ENCODE measurements around the gene NCAM2.

The NCAM2 gene

DNA sequence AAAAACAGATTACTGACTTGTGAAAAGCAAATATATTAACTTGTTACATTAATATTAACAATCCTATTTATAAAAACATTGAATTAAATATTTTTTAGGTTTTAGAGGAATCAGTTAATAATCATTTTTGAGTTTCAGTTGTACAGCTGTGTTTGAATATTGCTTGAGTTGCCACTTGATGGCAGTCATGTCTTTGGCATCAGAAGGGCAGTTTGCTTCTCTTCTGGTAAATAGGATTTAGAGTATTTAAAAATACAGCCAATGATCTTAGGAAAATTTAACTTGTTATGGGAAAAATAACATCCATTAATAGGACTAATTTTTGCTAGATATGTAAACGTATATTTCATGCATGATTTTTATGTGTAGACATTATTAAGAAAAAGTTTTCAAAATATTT lies 234.1 kb downstream of the NCAM2 start:
- H3K9me3 ChIP-seq (ENCODE audit: control insufficient read depth, low read depth, low read length) = no peaks in the 10 kb centered on the region
- no peak overlapping the region for H3K9ac ChIP-seq (ENCODE audit: low read length)
- no peak overlapping the region for H3K27ac ChIP-seq (ENCODE audit: low read length)
- H3K4me1 ChIP-seq (ENCODE audit: control insufficient read depth, low read depth, low read length) = no peaks in the 10 kb centered on the region
- no peaks in the 10 kb centered on the region for H3K36me3 ChIP-seq (ENCODE audit: control insufficient read depth, low read depth, low read length)
- H3K27me3 ChIP-seq (ENCODE audit: control insufficient read depth, insufficient read depth, low read length) = no peaks in the 10 kb centered on the region
- H3K4me3 ChIP-seq (ENCODE audit: low read length) = no peak overlapping the region

DNA sequence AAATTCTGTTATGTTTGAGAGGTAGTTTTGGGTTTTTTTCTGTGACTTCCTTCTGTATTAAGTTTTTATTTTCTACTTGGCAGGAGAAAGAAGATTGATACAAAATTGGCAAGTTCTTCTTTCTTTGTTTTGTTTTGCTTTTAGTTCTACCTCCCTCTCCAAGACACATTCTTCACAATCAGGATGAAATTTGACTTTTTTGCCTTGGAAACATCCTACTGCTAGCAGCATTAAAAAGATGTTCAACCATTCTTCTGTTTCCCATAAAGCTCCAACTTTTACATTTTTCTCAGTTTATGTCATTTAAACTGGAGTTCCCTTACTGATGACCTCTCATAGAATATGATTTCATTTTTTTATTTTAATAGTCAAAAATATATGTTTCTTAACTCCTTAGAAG lies 234.8 kb downstream of the NCAM2 start:
- H3K27ac ChIP-seq (ENCODE audit: low read length) = no peak overlapping the region
- no peaks in the 10 kb centered on the region for H3K9me3 ChIP-seq (ENCODE audit: control insufficient read depth, low read depth, low read length)
- H3K27me3 ChIP-seq (ENCODE audit: control insufficient read depth, insufficient read depth, low read length) = no peaks in the 10 kb centered on the region
- H3K36me3 ChIP-seq (ENCODE audit: control insufficient read depth, low read depth, low read length) = no peaks in the 10 kb centered on the region
- H3K9ac ChIP-seq (ENCODE audit: low read length) = no peak overlapping the region
- H3K4me1 ChIP-seq (ENCODE audit: control insufficient read depth, low read depth, low read length) = no peaks in the 10 kb centered on the region
- H3K4me3 ChIP-seq (ENCODE audit: low read length) = no peak overlapping the region

DNA sequence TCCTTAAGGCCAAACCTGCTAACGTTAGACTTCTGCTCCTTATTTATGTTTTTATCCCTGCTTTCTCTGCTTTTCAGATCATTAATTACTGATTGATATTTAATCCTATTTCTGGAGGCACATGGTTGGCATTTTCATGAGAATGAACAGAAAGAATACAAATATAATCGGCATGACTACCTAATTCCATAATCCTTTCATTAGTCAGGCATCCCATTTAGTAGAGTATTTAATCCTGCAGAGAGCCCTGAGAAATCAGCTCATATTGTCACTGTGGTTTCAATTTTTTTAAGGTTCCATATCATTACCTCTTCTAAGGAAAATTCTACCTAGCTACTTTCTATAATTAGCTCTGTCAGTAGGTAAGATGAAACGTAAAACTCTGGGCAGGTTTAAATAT lies 238.8 kb downstream of the NCAM2 start:
- Histone ChIP-seq H3K4me3 (ENCODE audit: low read length) (no peak overlapping the region), H3K9ac (ENCODE audit: low read length) (no peak overlapping the region), H3K27me3 (ENCODE audit: control insufficient read depth, insufficient read depth, low read length) (no peaks in the 10 kb centered on the region), H3K4me1 (ENCODE audit: control insufficient read depth, low read depth, low read length) (no peaks in the 10 kb centered on the region), H3K36me3 (ENCODE audit: control insufficient read depth, low read depth, low read length) (no peaks in the 10 kb centered on the region), H3K9me3 (ENCODE audit: control insufficient read depth, low read depth, low read length) (no peaks in the 10 kb centered on the region), H3K27ac (ENCODE audit: low read length) (no peak overlapping the region)

DNA sequence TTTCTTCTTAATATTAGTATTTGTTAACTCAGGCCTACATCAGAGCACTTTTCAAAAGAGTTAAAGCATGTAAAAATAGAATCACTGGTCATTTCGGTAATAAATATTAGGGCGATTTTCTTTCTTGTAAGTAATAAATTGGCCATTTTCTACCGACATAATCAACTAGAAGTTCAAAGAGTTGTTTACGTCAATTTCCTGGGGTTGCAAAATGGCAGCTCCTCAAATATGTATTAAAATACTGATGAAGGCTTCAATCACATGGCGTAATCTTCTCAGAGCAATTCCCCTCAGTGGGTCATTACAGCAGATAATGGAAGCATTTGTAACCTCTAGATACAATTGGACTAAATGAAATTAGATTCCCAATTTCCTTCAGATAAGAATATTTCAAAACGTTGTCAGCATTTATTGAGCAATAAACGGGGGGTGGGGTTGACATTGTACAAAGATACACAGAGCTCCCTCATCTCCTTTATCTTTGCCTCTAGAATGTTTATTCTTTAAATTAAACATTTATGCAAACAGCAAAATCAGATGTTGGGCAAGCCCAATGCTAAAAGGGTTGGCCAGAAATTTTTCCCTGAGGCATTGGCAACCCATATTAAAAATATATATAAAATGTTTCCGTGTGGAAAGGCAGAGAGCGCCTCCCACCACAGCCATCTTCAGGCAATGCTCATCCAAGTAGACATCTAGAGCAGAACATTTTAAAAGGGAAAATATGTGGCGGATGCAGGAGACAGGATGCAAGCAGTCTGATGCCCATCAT lies 240.6 kb downstream of the NCAM2 start:
- Histone ChIP-seq H3K9me3 (ENCODE audit: control insufficient read depth, low read depth, low read length) (no peaks in the 10 kb centered on the region), H3K36me3 (ENCODE audit: control insufficient read depth, low read depth, low read length) (no peaks in the 10 kb centered on the region), H3K4me1 (ENCODE audit: control insufficient read depth, low read depth, low read length) (no peaks in the 10 kb centered on the region), H3K27me3 (ENCODE audit: control insufficient read depth, insufficient read depth, low read length) (no peaks in the 10 kb centered on the region), H3K9ac (ENCODE audit: low read length) (no peak overlapping the region), H3K4me3 (ENCODE audit: low read length) (no peak overlapping the region), H3K27ac (ENCODE audit: low read length) (no peak overlapping the region)

DNA sequence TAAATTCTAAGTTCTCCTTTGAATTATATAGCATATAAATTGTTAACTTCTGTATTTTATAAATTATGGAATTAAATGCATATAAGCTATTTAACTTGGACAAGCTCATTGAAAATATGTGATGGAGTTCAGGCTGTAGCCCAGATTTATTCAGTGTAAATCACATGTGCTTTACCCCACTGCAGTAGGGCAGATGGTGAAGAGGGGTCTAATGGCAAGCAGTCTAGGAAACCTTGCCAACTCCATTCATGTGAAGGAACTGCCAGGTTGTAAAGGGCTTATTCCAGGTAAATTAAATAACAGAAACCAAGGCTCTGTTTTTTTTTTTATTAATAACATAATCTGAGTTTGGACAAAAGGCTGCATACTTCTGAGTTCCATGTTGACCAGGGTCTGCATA lies 243.2 kb downstream of the NCAM2 start:
- H3K27me3 ChIP-seq (ENCODE audit: control insufficient read depth, insufficient read depth, low read length) = no peaks in the 10 kb centered on the region
- no peaks in the 10 kb centered on the region for H3K9me3 ChIP-seq (ENCODE audit: control insufficient read depth, low read depth, low read length)

DNA sequence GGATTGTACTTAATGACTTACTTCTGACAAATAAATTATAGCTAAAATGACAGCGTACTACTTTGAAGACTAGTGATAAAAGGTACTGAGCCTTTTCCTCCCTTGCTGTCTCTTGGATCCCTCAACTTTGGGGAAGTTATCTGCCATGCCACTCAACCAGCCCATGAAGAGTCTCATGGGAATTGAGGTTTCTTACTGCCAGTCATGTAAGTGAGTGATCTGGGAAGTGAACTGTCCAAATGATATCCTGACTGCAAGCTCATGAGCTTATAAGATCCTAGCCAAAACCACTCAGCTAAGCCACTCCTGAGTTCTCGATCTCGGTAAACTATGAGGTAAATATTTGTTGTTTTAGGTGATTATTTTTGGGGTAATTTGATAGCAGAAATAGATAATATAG lies 247.8 kb downstream of the NCAM2 start:
- H3K9ac ChIP-seq (ENCODE audit: low read length) = no peak overlapping the region
- H3K27me3 ChIP-seq (ENCODE audit: control insufficient read depth, insufficient read depth, low read length) = no peaks in the 10 kb centered on the region
- no peak overlapping the region for H3K27ac ChIP-seq (ENCODE audit: low read length)
- no peaks in the 10 kb centered on the region for H3K9me3 ChIP-seq (ENCODE audit: control insufficient read depth, low read depth, low read length)
- H3K4me3 ChIP-seq (ENCODE audit: low read length) = no peak overlapping the region
- H3K4me1 ChIP-seq (ENCODE audit: control insufficient read depth, low read depth, low read length) = no peaks in the 10 kb centered on the region
- no peaks in the 10 kb centered on the region for H3K36me3 ChIP-seq (ENCODE audit: control insufficient read depth, low read depth, low read length)

More for the DNA sequence above, 243.2 kb downstream of the NCAM2 start:
- Histone ChIP-seq H3K27ac (ENCODE audit: low read length) (no peak overlapping the region), H3K4me3 (ENCODE audit: low read length) (no peak overlapping the region), H3K9ac (ENCODE audit: low read length) (no peak overlapping the region), H3K36me3 (ENCODE audit: control insufficient read depth, low read depth, low read length) (no peaks in the 10 kb centered on the region), H3K4me1 (ENCODE audit: control insufficient read depth, low read depth, low read length) (no peaks in the 10 kb centered on the region)

DNA sequence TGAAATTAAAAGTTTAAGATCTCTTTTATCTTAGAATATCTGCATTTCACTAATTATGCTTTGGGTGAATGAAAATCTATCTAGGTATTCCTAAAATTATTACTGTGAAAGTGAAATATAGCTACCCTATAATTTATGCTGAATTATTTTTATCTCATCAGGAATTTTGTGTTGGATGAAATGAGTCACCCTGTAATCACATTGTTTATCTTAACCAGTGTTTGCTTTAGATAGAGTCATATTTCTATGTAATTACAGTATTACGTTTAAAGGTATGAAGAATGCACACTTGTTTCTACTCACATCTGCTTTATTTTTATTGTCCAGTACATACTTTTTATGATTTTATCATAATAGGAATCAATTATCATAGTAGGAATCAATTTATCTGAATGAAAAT lies 249.2 kb downstream of the NCAM2 start:
- Histone ChIP-seq H3K9me3 (ENCODE audit: control insufficient read depth, low read depth, low read length) (no peaks in the 10 kb centered on the region), H3K4me3 (ENCODE audit: low read length) (no peak overlapping the region), H3K9ac (ENCODE audit: low read length) (no peak overlapping the region), H3K27me3 (ENCODE audit: control insufficient read depth, insufficient read depth, low read length) (no peaks in the 10 kb centered on the region), H3K4me1 (ENCODE audit: control insufficient read depth, low read depth, low read length) (no peaks in the 10 kb centered on the region), H3K27ac (ENCODE audit: low read length) (no peak overlapping the region), H3K36me3 (ENCODE audit: control insufficient read depth, low read depth, low read length) (no peaks in the 10 kb centered on the region)

DNA sequence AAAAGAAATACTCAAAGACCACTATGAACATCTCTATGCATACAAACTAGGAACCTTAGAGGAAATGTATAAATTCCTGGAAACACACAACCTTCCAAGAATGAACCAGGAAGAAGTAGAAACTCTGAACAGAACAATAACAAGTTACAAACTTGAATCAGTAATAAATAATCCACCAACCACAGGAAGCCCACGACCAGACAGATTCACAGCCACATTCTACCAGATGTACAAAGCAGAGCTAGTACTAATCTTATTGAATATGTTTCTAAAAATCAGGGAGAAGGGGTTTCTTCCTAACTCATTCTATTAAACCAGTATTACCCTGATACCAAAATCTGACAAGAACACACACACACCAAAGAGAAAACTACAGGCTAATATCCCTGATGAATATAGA lies 263.8 kb downstream of the NCAM2 start:
- Histone ChIP-seq H3K36me3 (ENCODE audit: control insufficient read depth, low read depth, low read length) (no peaks in the 10 kb centered on the region), H3K9me3 (ENCODE audit: control insufficient read depth, low read depth, low read length) (no peaks in the 10 kb centered on the region), H3K27ac (ENCODE audit: low read length) (no peak overlapping the region), H3K4me1 (ENCODE audit: control insufficient read depth, low read depth, low read length) (no peaks in the 10 kb centered on the region), H3K4me3 (ENCODE audit: low read length) (no peak overlapping the region), H3K27me3 (ENCODE audit: control insufficient read depth, insufficient read depth, low read length) (no peaks in the 10 kb centered on the region), H3K9ac (ENCODE audit: low read length) (no peak overlapping the region)

DNA sequence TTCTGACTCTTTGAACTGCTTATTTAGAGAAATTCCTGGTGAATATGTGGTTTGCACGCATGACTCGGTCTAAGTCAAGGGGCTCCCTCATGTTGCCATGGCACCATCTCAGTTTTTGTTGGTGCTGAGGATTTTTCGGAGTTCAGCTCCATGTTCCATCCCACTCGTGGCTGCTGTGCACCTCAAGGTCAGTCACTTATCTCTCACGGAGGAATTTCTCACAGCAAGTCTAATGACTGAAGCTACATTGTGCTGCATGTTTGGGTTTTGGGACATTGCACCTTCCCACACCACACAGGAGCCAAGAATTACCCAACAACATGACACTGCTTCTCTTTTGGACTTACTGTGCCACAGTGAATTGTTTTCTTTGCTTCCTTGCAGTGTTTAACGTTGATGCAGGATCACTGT lies 269.9 kb downstream of the NCAM2 start:
- no peaks in the 10 kb centered on the region for H3K36me3 ChIP-seq (ENCODE audit: control insufficient read depth, low read depth, low read length)
- no peaks in the 10 kb centered on the region for H3K4me1 ChIP-seq (ENCODE audit: control insufficient read depth, low read depth, low read length)
- no peak overlapping the region for H3K27ac ChIP-seq (ENCODE audit: low read length)
- H3K9ac ChIP-seq (ENCODE audit: low read length) = no peak overlapping the region
- no peaks in the 10 kb centered on the region for H3K27me3 ChIP-seq (ENCODE audit: control insufficient read depth, insufficient read depth, low read length)
- H3K4me3 ChIP-seq (ENCODE audit: low read length) = no peak overlapping the region
- no peaks in the 10 kb centered on the region for H3K9me3 ChIP-seq (ENCODE audit: control insufficient read depth, low read depth, low read length)

DNA sequence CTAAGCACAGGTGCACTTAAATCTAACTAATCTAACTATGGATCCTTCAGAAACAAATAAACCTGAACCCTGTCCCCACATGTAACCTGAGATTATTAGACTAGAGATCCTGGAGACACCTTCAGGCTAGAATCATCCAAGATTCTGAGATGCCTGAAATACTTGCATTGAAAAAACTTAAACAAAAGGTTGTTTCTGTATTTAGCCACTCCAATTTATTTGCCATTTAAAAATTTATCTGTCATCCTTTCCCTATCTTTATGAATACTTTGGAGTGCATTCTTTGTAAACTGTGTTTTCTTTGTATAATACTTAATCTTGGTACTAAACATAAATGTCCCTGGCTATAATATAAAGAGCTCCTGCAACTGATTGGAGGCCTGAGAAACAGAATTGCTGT lies 270.7 kb downstream of the NCAM2 start:
- Histone ChIP-seq H3K36me3 (ENCODE audit: control insufficient read depth, low read depth, low read length) (no peaks in the 10 kb centered on the region), H3K27ac (ENCODE audit: low read length) (no peak overlapping the region), H3K27me3 (ENCODE audit: control insufficient read depth, insufficient read depth, low read length) (no peaks in the 10 kb centered on the region), H3K9me3 (ENCODE audit: control insufficient read depth, low read depth, low read length) (no peaks in the 10 kb centered on the region), H3K4me1 (ENCODE audit: control insufficient read depth, low read depth, low read length) (no peaks in the 10 kb centered on the region), H3K9ac (ENCODE audit: low read length) (no peak overlapping the region), H3K4me3 (ENCODE audit: low read length) (no peak overlapping the region)

DNA sequence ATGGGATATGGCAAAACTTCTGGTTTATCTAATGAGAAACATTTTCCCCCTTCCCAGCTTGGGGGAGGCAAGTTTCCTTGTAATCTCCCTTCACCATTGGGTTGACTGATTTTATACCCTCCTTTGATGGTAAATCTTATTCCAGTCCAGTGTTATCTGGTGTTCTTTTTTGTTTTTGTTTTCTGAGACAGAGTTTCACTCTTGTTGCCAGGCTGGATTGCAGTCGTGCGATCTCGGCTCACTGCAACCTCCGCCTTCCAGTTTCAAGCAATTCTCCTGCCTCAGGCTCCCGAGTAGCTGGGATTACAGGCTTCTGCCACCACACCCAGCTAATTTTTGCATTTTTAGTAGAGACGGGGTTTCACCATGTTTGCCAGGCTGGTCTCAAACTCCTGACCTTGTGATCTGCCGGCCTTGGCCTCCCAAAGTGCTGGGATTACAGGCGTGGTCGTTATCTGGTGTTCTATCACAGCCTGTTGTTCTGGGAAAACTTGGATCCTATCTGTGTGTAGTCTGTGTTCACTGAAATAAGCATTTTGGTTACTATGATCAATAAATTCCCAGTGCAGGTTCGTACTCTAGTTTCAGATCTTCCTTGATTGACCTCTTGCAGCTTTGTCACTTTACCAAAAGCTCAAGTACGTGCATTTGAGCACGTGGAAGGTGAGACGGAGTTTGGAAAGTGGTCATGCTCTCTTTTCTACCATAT lies 281.1 kb downstream of the NCAM2 start:
- Histone ChIP-seq H3K9ac (ENCODE audit: low read length) (no peak overlapping the region), H3K4me1 (ENCODE audit: control insufficient read depth, low read depth, low read length) (no peaks in the 10 kb centered on the region), H3K9me3 (ENCODE audit: control insufficient read depth, low read depth, low read length) (no peaks in the 10 kb centered on the region), H3K27ac (ENCODE audit: low read length) (no peak overlapping the region), H3K36me3 (ENCODE audit: control insufficient read depth, low read depth, low read length) (no peaks in the 10 kb centered on the region), H3K27me3 (ENCODE audit: control insufficient read depth, insufficient read depth, low read length) (no peaks in the 10 kb centered on the region), H3K4me3 (ENCODE audit: low read length) (no peak overlapping the region)

DNA sequence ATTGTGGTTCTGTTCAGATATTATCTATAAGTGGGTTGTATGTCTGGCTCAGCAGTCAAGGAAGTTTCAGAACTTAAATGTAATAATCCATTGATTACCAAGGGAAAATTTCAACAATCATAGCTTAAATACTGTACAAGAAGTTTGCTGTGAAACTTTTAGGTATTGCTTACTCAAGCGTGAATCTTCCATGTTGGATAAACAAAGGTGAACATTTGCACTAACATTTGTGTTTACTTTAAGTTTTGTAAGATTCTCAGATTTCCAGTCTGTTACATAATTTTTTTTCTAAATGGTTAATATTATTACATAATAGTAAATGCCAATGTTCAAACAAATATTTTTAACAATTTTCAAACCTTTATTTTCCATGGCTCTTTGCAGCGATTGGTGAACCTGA lies 285.6 kb downstream of the NCAM2 start:
- Histone ChIP-seq H3K4me1 (ENCODE audit: control insufficient read depth, low read depth, low read length) (no peaks in the 10 kb centered on the region), H3K27ac (ENCODE audit: low read length) (no peak overlapping the region), H3K9ac (ENCODE audit: low read length) (no peak overlapping the region), H3K4me3 (ENCODE audit: low read length) (no peak overlapping the region), H3K36me3 (ENCODE audit: control insufficient read depth, low read depth, low read length) (no peaks in the 10 kb centered on the region), H3K9me3 (ENCODE audit: control insufficient read depth, low read depth, low read length) (no peaks in the 10 kb centered on the region), H3K27me3 (ENCODE audit: control insufficient read depth, insufficient read depth, low read length) (no peaks in the 10 kb centered on the region)
